SH-SY5Y (cell line): ENCODE data around the gene RNASE4.

Experiments
- GATA2 ChIP-seq: IDR thresholded peaks from 2 replicates; pipeline ENCODE4 v1.6.1; 2011; ENCODE audit warnings: mild to moderate bottlenecking, low read depth, low read length
- GATA3 ChIP-seq: IDR thresholded peaks from 2 replicates; pipeline ENCODE4 v1.6.1; 2011; ENCODE audit warnings: low read depth, mild to moderate bottlenecking, low read length, moderate library complexity

- TF ChIP-seq GATA2 (no peak), GATA3 (no peak)
These were observed 23.3 kb downstream of the RNASE4 start for GRCh38 chr14:20707622-20708021.
